ENCODE measurements around the gene DAAM2.

Gene DAAM2

DNA sequence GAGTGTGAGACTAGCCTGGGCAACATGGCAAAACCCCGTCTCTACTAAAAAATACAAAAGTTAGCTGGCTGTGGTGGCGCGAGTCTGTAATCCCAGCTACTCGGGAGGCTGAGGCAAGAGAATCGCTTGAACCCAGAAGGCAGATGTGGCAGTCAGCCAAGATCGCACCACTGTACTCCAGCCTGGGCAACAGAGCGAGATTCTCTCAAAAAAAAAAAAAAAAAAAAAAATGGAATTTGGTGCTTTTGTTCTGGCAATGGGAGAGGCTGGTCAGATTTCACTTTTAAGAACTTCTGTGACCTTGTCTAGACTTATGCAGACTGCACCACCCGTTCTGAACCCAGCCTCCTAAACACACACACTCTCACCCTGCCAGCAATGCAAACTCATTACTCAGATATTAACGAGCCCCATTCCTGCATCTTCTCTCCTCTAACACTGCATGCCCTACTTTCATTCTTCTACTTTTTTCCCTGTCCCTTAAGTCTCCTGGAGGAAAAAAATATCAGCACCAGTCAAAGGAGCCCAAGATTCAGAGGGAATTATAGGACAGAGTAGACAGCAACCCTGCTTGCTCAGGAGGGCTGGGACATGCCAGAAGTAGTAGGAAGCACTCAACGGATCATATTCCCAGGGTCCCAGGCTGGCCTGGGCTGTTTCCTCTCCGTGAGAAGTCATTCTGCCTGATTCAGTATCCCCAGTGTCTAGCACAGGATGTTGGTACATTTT lies 137.7 kb downstream of the DAAM2 start:
- DNase-seq (ENCODE audit: low read depth in 2 of 2) = no peak

DNA sequence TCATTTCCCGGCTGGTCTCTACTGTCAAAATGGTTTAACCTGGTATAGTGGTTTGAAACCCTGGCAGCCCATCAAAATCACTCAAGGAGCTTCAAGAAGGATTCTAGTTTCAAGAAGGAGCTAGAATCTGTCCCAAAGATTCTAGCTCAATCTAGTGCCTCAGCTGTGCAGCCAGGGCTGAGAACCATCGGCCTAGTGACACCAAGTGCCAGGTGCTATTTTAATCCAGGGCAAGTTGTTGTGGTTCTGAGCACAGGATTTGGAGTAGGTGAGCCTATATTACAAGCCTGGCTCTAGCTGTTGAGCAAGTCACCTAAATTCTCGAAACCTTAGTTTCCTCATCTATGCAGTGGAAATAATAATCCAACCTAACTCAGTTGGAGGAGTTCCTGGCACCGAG lies 138.4 kb downstream of the DAAM2 start:
- no peak for DNase-seq (ENCODE audit: low read depth in 2 of 2)

- no peak for DNase-seq (ENCODE audit: low read depth in 2 of 2)
These were observed 139.4 kb downstream of the DAAM2 start for GRCh38 chr6:39931607-39932006.

DNA sequence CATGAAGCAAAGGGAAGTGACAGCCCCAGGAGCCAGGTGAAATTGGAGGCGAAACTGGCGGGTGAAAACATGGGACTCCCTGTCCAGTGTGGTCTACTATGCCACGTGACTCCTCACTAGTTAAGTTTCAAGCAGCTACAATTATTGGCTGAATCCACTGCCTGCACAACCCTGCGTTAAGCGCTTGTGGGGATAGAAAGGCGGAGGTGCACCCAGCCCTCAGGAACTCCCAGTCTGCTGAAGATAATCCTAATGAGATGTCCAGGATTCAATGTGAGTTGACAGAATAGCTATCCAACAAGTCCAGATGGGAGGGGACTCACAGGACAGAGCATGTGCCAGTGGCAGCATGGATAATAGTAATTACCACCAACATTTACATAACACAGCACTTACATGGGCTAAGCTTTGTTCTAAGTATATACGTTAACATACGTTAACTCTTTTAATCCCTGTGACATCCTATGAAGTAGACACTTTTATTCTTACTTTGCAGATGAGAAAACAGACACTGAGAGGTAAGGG lies 140.3 kb downstream of the DAAM2 start:
- DNase-seq (ENCODE audit: low read depth in 2 of 2) = no peak

GRCh38 chr6:39933669-39934130 lies 141.5 kb downstream of the DAAM2 start:
- DNase-seq (ENCODE audit: low read depth in 2 of 2) = no peak

DNA sequence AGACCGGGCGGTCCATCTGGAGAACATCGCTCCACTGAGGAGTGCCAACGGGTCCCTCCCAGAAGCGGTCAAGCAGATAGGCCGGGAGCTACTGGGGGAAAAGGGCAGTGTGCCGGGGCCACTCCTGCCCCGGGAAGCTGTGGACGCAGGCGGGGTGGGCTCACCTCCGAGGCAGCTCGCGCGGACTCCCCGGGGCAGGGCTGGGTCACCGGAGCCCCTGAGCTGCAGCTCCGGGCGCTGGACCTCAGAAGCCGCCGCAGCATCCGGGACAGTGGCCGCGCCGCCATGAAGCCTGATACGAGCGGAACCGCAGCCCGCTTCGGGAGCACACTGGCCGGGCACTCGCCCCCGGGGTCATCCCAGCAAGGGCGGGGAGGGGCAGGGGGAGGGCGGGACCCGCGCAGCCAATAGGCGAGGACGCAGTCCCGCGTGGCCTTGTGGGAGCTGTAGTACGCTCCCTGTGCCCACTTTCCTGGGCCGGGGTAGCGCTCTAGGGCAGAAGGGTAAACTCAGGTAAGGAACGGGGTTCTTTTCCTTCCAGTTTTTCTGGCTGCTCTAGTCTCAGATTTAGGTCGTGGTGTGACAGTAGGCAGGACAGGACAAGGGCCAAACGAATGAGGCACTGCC lies 142.1 kb downstream of the DAAM2 start, which contains the start of gene MOCS1:
MOCS1 (minus strand) TSS at position 332 of the 627 bp plus-strand sequence; CDS start at position 287, 45 bp downstream.
- DNase-seq (ENCODE audit: low read depth in 2 of 2) = peak; percentile 34

- DNase-seq (ENCODE audit: low read depth in 2 of 2) = no peak
These were observed 143.1 kb downstream of the DAAM2 start for GRCh38 chr6:39935241-39935640.

DNA sequence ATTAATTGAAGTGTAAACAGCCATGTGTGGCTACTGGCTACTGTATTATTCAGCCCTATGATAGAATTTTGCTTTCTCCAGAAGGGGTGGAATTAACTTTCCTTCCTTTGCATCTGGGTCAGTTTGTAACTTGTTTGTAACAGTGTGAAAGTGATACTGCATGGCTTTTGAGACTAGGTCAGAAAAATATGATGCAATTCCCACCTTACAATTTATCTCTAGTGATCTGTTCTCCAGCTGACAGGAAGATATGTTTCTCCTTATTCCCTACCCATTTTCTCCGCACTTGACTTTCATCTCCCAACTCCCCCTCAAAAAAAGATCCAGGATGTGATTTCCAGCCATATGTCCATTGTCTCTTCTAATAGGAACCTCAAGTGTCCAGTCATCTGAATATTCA lies 144.7 kb downstream of the DAAM2 start:
- no peak for DNase-seq (ENCODE audit: low read depth in 2 of 2)

GRCh38 chr6:39937686-39938333 lies 145.6 kb downstream of the DAAM2 start:
- DNase-seq (ENCODE audit: low read depth in 2 of 2) = no peak

GRCh38 chr6:39938773-39939654 lies 146.8 kb downstream of the DAAM2 start:
- DNase-seq (ENCODE audit: low read depth in 2 of 2) = no peak

DNA sequence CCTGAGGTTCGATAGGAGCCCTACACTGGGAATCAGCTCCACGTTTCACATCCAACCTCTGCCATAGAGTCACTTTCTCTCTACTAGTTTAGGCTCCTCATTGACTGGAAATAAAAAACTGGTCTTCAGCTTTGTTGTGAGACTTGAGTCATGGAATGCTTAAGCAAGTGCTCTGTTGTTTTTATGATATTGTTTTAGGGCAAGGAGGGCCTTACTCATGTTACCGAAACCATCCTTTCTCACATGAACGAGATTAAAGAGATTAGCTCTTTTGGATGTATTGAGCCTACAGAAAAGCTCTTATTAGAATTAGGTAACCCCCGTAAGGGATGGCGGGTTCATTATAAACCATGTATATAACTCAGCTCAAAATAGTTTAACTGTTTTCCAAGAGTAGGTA lies 149.0 kb downstream of the DAAM2 start:
- no peak for DNase-seq (ENCODE audit: low read depth in 2 of 2)

DNA sequence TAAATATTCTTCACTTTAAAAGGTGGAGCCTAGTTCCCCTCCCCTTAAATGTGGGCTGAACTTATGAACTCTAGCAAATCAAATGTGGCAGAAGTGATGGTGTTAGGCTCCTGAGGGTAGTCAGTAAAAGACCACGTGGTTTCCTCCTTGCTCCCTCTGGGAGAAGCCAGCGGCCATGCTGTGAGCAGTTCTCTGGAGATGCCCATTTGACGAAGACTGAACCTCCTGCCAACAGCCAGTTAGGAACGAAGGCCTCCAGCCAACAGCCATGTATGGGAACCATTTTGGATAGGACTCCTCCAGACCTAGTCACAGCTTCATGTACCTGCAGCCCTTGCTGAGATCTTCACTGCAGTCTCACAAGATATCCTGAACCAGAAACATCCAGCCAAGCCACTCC lies 149.6 kb downstream of the DAAM2 start:
- no peak for DNase-seq (ENCODE audit: low read depth in 2 of 2)

DNA sequence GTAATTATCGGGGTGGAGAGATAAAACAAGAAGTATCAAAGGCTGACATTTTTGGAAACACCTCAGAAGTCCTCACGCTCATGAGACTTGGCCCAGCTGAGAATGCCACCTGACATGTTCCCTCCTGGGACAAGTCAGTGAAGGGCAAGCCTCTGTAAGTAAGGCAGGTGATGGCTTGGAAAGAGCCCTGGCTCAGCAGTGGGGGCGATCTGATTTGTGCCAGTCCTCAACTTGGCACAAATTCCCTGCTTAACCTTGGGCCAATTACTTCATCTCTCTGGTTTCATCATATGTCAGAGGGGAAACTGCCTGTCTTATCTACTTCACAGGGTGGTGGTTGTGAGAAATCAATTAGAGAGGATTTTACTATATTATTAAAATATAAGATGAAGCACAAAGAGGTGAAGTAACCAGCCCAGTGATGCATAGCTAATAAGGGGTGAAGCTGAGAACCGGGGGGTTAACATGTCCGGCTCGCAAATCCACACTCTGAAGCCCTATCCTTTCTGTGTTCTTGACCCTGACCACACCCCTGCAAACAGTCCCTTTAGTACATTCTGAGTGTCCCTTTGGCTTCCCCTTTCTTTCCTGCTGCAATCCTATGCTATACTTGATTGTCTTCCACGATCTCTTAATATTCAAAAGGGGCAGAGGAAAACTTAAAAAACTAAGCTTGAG lies 150.9 kb downstream of the DAAM2 start:
- DNase-seq (ENCODE audit: low read depth in 2 of 2) = no peak

- DNase-seq (ENCODE audit: low read depth in 2 of 2) = no peak
These were observed 153.4 kb downstream of the DAAM2 start for GRCh38 chr6:39945626-39946025.

GRCh38 chr6:39947611-39948068 lies 155.5 kb downstream of the DAAM2 start:
- DNase-seq (ENCODE audit: low read depth in 2 of 2) = no peak

- no peak for DNase-seq (ENCODE audit: low read depth in 2 of 2)
These were observed 156.1 kb downstream of the DAAM2 start for GRCh38 chr6:39948199-39948791.

DNA sequence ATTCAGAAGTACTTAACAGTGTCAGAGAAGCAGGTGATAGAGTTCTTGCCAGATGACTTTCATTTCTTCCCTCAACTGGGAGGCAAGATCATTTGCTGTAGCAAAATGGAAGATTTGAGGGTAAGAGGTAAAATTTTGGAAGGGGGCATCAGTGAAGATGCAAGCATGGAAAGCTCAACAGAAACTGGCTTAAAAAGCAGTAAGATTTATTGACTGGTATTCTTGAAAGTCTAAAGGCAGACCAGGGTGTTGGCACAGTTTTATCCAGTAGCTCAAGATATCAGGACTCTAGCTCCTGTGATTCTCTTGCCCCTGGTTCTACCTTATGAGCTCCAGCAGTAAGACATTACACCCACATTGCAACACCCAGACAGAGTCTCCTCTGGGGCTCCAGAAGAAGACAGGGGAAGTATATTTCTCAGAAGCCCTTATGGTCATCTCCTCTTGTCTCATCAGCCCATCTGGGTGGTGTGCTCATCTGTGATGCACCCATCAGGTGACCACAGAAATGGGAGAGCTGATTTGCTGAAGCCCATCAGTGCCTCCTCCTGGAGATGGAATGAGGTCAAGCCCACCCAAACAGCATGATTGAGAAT lies 158.0 kb downstream of the DAAM2 start:
- DNase-seq (ENCODE audit: low read depth in 2 of 2) = no peak

DNA sequence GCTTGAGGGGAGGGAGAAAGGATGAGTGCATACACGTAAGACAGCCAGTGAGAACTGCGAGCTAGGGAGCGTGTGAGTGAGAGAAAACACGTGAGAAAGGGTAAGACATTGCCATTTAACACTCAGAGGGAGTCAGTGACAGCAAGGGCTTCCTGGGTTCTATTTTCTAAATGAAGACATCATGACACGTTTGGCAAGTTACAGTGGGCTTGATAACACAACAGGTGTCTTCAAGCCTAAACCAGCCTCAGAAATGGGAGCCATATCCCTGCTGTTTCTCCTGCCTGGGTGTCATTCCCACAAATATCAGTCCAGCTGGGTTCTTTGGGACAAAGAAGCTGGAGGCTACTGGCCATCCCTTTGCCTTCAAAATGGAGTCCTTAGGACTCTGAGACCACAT lies 159.0 kb downstream of the DAAM2 start:
- no peak for DNase-seq (ENCODE audit: low read depth in 2 of 2)

DNA sequence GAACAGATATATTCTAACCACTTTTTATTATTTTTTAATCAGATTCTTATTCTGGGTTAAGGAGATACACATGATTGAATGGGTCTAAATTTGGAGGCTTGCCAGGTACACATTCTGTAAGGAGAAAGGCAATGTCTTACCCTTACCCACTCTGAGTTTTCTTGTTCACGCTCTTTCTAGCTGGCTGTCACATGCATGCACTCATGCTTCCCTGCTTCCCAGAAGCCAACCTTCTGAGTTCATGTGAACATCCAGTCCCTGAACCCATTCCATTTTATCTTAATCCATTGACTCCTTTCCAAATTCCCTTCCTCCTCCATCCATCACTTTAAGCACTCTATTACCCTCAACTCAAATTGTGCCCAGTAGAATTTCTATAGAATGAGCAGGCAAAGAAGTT lies 159.5 kb downstream of the DAAM2 start:
- DNase-seq (ENCODE audit: low read depth in 2 of 2) = no peak

- DNase-seq (ENCODE audit: low read depth in 2 of 2) = no peak
These were observed 160.0 kb downstream of the DAAM2 start for GRCh38 chr6:39952167-39952566.
